SU-DHL-6 (cell line): ENCODE results near the gene EXOC4.

Source experiments
- H2AFZ ChIP-seq: fragments of 200-600 bp; sonication (generic); 2 replicates; pipeline ENCODE4 v1.6.1; 2014; ENCODE audit warnings: low read depth, mild to moderate bottlenecking, moderate library complexity, mixed read lengths, antibody characterized with exemption, low read length; ENCODE audit not compliant: severe bottlenecking
- H3F3A ChIP-seq: fragments of 200-600 bp; shearing (Covaris generic); 2 replicates; pipeline ENCODE4 v1.6.0; 2016; ENCODE audit warnings: antibody characterized with exemption, mild to moderate bottlenecking; ENCODE audit not compliant: insufficient read depth
- H3K27ac ChIP-seq: fragments of 200-600 bp; sonication (generic); 2 replicates; pipeline ENCODE4 v1.5.1; 2016; ENCODE audit warnings: low read depth, mild to moderate bottlenecking, low read length, moderate library complexity, mixed read lengths
- H3K27me3 ChIP-seq: fragments of 200-600 bp; sonication (generic), shearing (Covaris generic); 2 replicates; pipeline ENCODE4 v1.6.0; 2014; ENCODE audit warnings: mild to moderate bottlenecking, low read length
- H3K36me3 ChIP-seq: fragments of 200-600 bp; sonication (generic); 2 replicates; pipeline ENCODE4 v1.6.1; 2014; ENCODE audit warnings: mild to moderate bottlenecking, low read length, mixed read lengths
- H3K4me2 ChIP-seq: fragments of 300-600, 200-600 bp; shearing (Covaris generic), sonication (generic); 2 replicates; pipeline ENCODE4 v1.6.0; 2014; ENCODE audit warnings: low read length, low read depth, mild to moderate bottlenecking; ENCODE audit not compliant: poor library complexity, severe bottlenecking
- H3K4me3 ChIP-seq: fragments of 200-600 bp; sonication (generic); 2 replicates; pipeline ENCODE4 v1.5.1; 2014; ENCODE audit warnings: antibody characterized with exemption, low read length, mild to moderate bottlenecking, mixed read lengths; ENCODE audit not compliant: insufficient read depth, poor library complexity, severe bottlenecking
- H3K79me2 ChIP-seq: fragments of 200-600 bp; sonication (generic); 2 replicates; pipeline ENCODE4 v1.6.1; 2014; ENCODE audit warnings: mild to moderate bottlenecking, low read length, moderate library complexity; ENCODE audit not compliant: insufficient read depth
- H3K9ac ChIP-seq: fragments of 200-600 bp; sonication (generic); 2 replicates; pipeline ENCODE4 v1.7.0; 2014; ENCODE audit warnings: mild to moderate bottlenecking, low read length
- H3K9me2 ChIP-seq: fragments of 200-600 bp; sonication (generic); replicated peaks from 2 replicates; pipeline ENCODE4 v1.6.1; 2014; ENCODE audit warnings: low read length; ENCODE audit not compliant: insufficient read depth
- H3K9me3 ChIP-seq: fragments of 200-600 bp; sonication (generic); 2 replicates; pipeline ENCODE4 v1.6.1; 2014; ENCODE audit warnings: low read length, mixed read lengths; ENCODE audit not compliant: insufficient read depth
- H4K20me1 ChIP-seq: fragments of 200-600 bp; sonication (generic); 2 replicates; pipeline ENCODE4 v1.6.1; 2014; ENCODE audit warnings: low read depth, mild to moderate bottlenecking, antibody characterized with exemption, low read length, moderate library complexity, mixed read lengths
- EZH2phosphoT487 ChIP-seq: fragments of 200-600 bp; sonication (generic), shearing (Covaris generic); conservative IDR thresholded peaks from 2 replicates; pipeline ENCODE4 v1.6.1; 2018; ENCODE audit warnings: mild to moderate bottlenecking, antibody characterized with exemption, low read length, moderate library complexity, mixed read lengths
- TF ChIP-seq, protein P1 (sequence below): fragments of 200-600 bp; sonication (generic); IDR thresholded peaks from one replicate; pipeline ENCODE4 v1.5.1; 2017; ENCODE audit warnings: antibody characterized with exemption, mild to moderate bottlenecking, low read length, moderate library complexity; ENCODE audit not compliant: insufficient read depth, poor library complexity, severe bottlenecking

EXOC4 gene

DNA sequence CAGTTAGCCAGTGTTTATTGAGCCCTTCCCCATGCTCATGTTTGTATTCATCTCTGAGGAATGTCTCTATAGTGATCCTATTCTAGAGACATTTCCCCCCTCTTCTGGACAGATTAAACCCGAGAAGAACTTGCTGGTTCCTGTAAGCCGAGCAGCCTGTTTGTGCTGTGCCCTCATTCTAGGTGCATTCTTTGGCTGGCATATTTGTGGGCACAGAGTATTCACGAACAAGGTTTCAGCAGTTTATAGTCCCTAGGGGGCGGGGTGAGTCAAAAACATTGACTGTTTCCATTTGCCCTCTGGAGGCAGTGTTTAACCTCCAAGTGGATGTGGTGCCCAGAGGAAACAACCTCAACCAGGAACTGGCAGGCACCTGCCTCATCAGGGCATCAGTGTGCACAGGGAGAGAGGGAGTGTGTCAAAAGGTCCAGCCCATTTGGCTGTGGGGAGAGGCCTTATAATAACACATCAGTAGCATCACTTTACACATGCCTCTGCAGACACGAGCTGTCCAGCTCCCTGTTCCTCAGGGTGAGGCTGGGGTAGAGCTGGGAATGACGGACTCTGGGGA, 600.9 kb downstream of the EXOC4 start:
- H3K27me3 ChIP-seq: no peaks in the 10 kb centered on the region
- H3K9me2 ChIP-seq: no peaks in the 10 kb centered on the region
- TF ChIP-seq EZH2phosphoT487: no peak
- TF ChIP-seq, protein P1, sequence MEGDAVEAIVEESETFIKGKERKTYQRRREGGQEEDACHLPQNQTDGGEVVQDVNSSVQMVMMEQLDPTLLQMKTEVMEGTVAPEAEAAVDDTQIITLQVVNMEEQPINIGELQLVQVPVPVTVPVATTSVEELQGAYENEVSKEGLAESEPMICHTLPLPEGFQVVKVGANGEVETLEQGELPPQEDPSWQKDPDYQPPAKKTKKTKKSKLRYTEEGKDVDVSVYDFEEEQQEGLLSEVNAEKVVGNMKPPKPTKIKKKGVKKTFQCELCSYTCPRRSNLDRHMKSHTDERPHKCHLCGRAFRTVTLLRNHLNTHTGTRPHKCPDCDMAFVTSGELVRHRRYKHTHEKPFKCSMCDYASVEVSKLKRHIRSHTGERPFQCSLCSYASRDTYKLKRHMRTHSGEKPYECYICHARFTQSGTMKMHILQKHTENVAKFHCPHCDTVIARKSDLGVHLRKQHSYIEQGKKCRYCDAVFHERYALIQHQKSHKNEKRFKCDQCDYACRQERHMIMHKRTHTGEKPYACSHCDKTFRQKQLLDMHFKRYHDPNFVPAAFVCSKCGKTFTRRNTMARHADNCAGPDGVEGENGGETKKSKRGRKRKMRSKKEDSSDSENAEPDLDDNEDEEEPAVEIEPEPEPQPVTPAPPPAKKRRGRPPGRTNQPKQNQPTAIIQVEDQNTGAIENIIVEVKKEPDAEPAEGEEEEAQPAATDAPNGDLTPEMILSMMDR: peak; percentile 67
- no peak overlapping the region for H3K9ac ChIP-seq
- H3K9me3 ChIP-seq: no peaks in the 10 kb centered on the region
- no peak overlapping the region for H3K4me2 ChIP-seq
- H3K79me2 ChIP-seq: no peaks in the 10 kb centered on the region
- no peak overlapping the region for H2AFZ ChIP-seq
- no peak overlapping the region for H3K4me3 ChIP-seq
- H3K36me3 ChIP-seq: no peaks in the 10 kb centered on the region
- H3K27ac ChIP-seq: no peak overlapping the region
- no peaks in the 10 kb centered on the region for H3F3A ChIP-seq
- no peaks in the 10 kb centered on the region for H4K20me1 ChIP-seq

DNA sequence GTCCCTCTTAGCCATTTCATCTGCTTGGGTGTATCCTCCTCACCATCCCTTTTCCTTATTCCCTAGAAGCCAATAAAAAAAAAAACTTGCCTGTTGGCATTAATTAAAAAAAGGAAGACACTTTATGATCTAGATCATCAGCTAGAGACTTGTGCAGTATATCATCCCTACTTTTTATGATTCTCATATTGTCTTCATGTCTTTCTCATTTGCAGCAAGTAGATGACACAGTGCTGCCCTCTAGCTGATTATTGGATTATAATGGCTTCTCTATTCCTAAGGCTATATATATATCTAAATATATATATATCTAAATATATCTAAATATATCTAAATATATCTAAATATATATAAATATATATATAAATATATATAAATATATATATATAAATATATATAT, 601.9 kb downstream of the EXOC4 start:
- Histone ChIP-seq H3K4me2 (no peak overlapping the region), H3K9me3 (no peaks in the 10 kb centered on the region), H3K79me2 (no peaks in the 10 kb centered on the region), H3K4me3 (no peak overlapping the region), H3F3A (no peaks in the 10 kb centered on the region), H3K9me2 (no peaks in the 10 kb centered on the region), H3K27me3 (no peaks in the 10 kb centered on the region), H3K36me3 (no peaks in the 10 kb centered on the region), H3K9ac (no peak overlapping the region), H2AFZ (no peak overlapping the region), H3K27ac (no peak overlapping the region), H4K20me1 (no peaks in the 10 kb centered on the region)
- TF ChIP-seq EZH2phosphoT487: no peak
- TF ChIP-seq, protein P1: peak; percentile 51

DNA sequence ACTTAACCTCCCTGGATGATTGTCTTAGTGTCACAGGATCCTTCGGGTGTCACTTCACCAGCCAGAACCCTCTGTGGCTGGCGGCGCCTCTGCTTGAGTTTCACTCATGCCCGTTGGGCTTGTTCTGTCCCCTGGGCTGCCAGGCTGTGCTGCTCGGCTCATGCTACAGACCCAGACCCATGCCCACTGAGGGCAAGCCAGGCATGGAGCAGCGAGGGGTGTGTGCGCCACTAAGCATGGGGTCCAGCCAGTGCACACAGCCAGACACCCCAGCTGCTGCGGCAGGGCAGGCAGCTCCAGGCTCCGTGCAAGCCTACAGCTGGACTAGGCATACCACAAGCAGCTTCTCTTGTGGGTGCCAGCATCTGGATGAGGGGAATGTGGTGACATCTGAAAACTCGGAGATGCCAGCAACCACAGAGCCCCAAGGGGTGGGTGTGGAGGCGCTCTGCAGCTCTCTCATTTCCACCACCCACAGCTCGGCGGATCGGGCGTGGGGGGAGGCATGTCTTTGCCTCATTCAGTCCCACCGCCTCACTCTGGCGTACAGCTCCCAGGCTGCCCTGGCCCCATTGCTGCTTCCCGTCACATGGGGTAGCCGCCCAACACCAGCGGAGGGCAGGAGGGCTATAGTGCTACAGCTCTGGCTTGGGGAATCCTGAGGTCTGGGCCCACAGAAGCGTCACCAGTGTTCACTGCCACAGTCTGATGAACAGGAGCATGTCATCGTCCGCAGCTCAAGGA, 604.7 kb downstream of the EXOC4 start:
- H3K36me3 ChIP-seq: no peaks in the 10 kb centered on the region
- no peaks in the 10 kb centered on the region for H3K9me2 ChIP-seq
- no peaks in the 10 kb centered on the region for H3K9me3 ChIP-seq
- H3K4me3 ChIP-seq: no peak overlapping the region
- TF ChIP-seq EZH2phosphoT487: no peak
- TF ChIP-seq, protein P1: no peak
- no peaks in the 10 kb centered on the region for H3K27me3 ChIP-seq
- no peaks in the 10 kb centered on the region for H3K79me2 ChIP-seq
- no peak overlapping the region for H3K9ac ChIP-seq
- H4K20me1 ChIP-seq: no peaks in the 10 kb centered on the region
- H3K27ac ChIP-seq: no peak overlapping the region
- no peak overlapping the region for H3K4me2 ChIP-seq
- no peaks in the 10 kb centered on the region for H3F3A ChIP-seq
- H2AFZ ChIP-seq: no peak overlapping the region
